ENCODE data around the gene EPAS1. TPM values are rescaled to one million over a fixed set of nuclear protein-coding genes. Genes with fewer than 3 reads are reported as not detected.
"Not testable (repeated sequence)": the region's sequence is repeated elsewhere in the genome, so short reads cannot be mapped to it uniquely, and the experiment has no call there.

The EPAS1 gene
- total and polyA plus RNA-seq, 11 donors, result 93.6 to 790 (median 210) TPM

GRCh38 chr2:46393865-46394264 is 96.7 kb downstream of the EPAS1 start:
- Histone ChIP-seq H3K4me3 (no peak overlapping the region), H3K36me3 (no peaks in the 10 kb centered on the region), H3K27me3 (no peaks in the 10 kb centered on the region), H3K27ac (no peak overlapping the region), H3K4me1 (peaks cover 0 to 14% (median 4%) of the 10 kb centered on the region in 12 donors), H3K9me3 (no peaks in the 10 kb centered on the region)
- WGBS, 4 donors, result 77 to 91% (median 84%) methylated on average over 3 of the region's 3 CpGs
- DNase-seq, result no peak
- intact Hi-C loops (cut with DNase I), result loop anchor here in 3 of 10 donors (5.0 to 10.0 kb wide), 3 partner anchors 51 to 63 kb away; no protein-coding TSS in a partner anchor
- ATAC-seq, result no peak
- TF ChIP-seq CTCF (IDR thresholded peaks at IDR 0.05), result no peak
- no peak for TF ChIP-seq POLR2A (IDR thresholded peaks at IDR 0.05)

GRCh38 chr2:46394649-46395510 is 97.7 kb downstream of the EPAS1 start:
- Histone ChIP-seq H3K36me3 (no peaks in the 10 kb centered on the region), H3K9me3 (no peaks in the 10 kb centered on the region), H3K4me3 (no peak overlapping the region), H3K27ac (no peak overlapping the region), H3K4me1 (peaks cover 0 to 4% (median 0%) of the 10 kb centered on the region in 12 donors), H3K27me3 (no peaks in the 10 kb centered on the region)
- intact Hi-C loops (cut with DNase I), result loop anchor here in 3 of 10 donors (5.0 to 10.0 kb wide), 3 partner anchors 50 to 62 kb away; no protein-coding TSS in a partner anchor
- no peak for TF ChIP-seq POLR2A (IDR thresholded peaks at IDR 0.05)
- TF ChIP-seq CTCF (IDR thresholded peaks at IDR 0.05), result no peak
- WGBS, 4 donors, result 72 to 78% (median 75%) methylated on average over 9 of the region's 9 CpGs
- DNase-seq, result no peak
- ATAC-seq, result no peak

GRCh38 chr2:46395730-46396129 is 98.5 kb downstream of the EPAS1 start:
- not testable (repeated sequence) for H3K36me3 ChIP-seq, H3K27ac ChIP-seq, H3K4me1 ChIP-seq, H3K9me3 ChIP-seq, DNase-seq, H3K4me3 ChIP-seq, H3K27me3 ChIP-seq, ATAC-seq
- 92 to 97% (median 96%) methylated on average over 1 of the region's 1 CpG for WGBS, 4 donors
- intact Hi-C loops (cut with DNase I), result loop anchor here in 2 of 10 donors (10.0 kb wide), 2 partner anchors 49 to 59 kb away; no protein-coding TSS in a partner anchor

GRCh38 chr2:46400016-46400415 is 102.8 kb downstream of the EPAS1 start:
- Histone ChIP-seq H3K27ac (no peak overlapping the region), H3K27me3 (no peaks in the 10 kb centered on the region), H3K36me3 (no peaks in the 10 kb centered on the region), H3K4me3 (no peak overlapping the region), H3K9me3 (no peaks in the 10 kb centered on the region), H3K4me1 (no peaks in the 10 kb centered on the region)
- ATAC-seq (no peak), DNase-seq (no peak)
- TF ChIP-seq CTCF (IDR thresholded peaks at IDR 0.05), result no peak
- TF ChIP-seq POLR2A (IDR thresholded peaks at IDR 0.05), result no peak
- whole genome bisulfite sequencing, 4 donors, result 52 to 70% (median 56%) methylated on average over 1 of the region's 1 CpG
- intact Hi-C loops (cut with DNase I), result no loop called here

All from heart left ventricle (tissue), 16 donors.